GM18909 (cell line): ENCODE results near the gene KPNA3.

Source experiments
- ATAC-seq: cut with Tn5 transposase; IDR thresholded peaks from one replicate; pipeline ENCODE4 v1.9.1; 2021; ENCODE audit warnings: mild to moderate bottlenecking; ENCODE audit not compliant: unreplicated experiment, poor library complexity

Gene KPNA3

GRCh38 chr13:49690133-49690994 is 102.1 kb downstream of the KPNA3 start:
- peak; percentile 27 for ATAC-seq

GRCh38 chr13:49683489-49683888 is 109.0 kb downstream of the KPNA3 start:
- no peak for ATAC-seq

GRCh38 chr13:49681842-49682435 is 110.5 kb downstream of the KPNA3 start:
- no peak for ATAC-seq

GRCh38 chr13:49679246-49679645 is 113.2 kb downstream of the KPNA3 start:
- ATAC-seq, result no peak

GRCh38 chr13:49678191-49678914 is 114.1 kb downstream of the KPNA3 start:
- no peak for ATAC-seq

GRCh38 chr13:49676581-49677298 is 115.7 kb downstream of the KPNA3 start:
- no peak for ATAC-seq

- ATAC-seq, result no peak
Observed at GRCh38 chr13:49670828-49671227, 121.7 kb downstream of the KPNA3 start.

- no peak for ATAC-seq
Observed at GRCh38 chr13:49669735-49670309, 122.7 kb downstream of the KPNA3 start.

- ATAC-seq, result no peak
Observed at GRCh38 chr13:49667773-49668172, 124.7 kb downstream of the KPNA3 start.

- ATAC-seq, result no peak
Observed at GRCh38 chr13:49664606-49665005, 127.9 kb downstream of the KPNA3 start.

GRCh38 chr13:49657241-49657641 is 135.2 kb downstream of the KPNA3 start:
- no peak for ATAC-seq

- no peak for ATAC-seq
Observed at GRCh38 chr13:49655906-49656305, 136.6 kb downstream of the KPNA3 start.

- ATAC-seq, result no peak
Observed at GRCh38 chr13:49654011-49654410, 138.5 kb downstream of the KPNA3 start.

- no peak for ATAC-seq
Observed at GRCh38 chr13:49653478-49653877, 139.0 kb downstream of the KPNA3 start.

GRCh38 chr13:49652355-49653305 is 139.9 kb downstream of the KPNA3 start:
- no peak for ATAC-seq

GRCh38 chr13:49651570-49652354 is 140.7 kb downstream of the KPNA3 start:
- no peak for ATAC-seq

GRCh38 chr13:49649963-49650312 is 142.5 kb downstream of the KPNA3 start:
- no peak for ATAC-seq
